HG03066 (cell line): Measurements from ENCODE around the gene RBMX2.
"Not testable (repeated sequence)": the region's sequence is repeated elsewhere in the genome, so short reads cannot be mapped to it uniquely, and the experiment has no call there.

Source experiments
- ATAC-seq: cut with Tn5 transposase; IDR thresholded peaks from one replicate; pipeline ENCODE4 v1.9.1; 2021; ENCODE audit warnings: low read depth; ENCODE audit not compliant: unreplicated experiment

Gene RBMX2, protein sequence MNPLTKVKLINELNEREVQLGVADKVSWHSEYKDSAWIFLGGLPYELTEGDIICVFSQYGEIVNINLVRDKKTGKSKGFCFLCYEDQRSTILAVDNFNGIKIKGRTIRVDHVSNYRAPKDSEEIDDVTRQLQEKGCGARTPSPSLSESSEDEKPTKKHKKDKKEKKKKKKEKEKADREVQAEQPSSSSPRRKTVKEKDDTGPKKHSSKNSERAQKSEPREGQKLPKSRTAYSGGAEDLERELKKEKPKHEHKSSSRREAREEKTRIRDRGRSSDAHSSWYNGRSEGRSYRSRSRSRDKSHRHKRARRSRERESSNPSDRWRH

DNA sequence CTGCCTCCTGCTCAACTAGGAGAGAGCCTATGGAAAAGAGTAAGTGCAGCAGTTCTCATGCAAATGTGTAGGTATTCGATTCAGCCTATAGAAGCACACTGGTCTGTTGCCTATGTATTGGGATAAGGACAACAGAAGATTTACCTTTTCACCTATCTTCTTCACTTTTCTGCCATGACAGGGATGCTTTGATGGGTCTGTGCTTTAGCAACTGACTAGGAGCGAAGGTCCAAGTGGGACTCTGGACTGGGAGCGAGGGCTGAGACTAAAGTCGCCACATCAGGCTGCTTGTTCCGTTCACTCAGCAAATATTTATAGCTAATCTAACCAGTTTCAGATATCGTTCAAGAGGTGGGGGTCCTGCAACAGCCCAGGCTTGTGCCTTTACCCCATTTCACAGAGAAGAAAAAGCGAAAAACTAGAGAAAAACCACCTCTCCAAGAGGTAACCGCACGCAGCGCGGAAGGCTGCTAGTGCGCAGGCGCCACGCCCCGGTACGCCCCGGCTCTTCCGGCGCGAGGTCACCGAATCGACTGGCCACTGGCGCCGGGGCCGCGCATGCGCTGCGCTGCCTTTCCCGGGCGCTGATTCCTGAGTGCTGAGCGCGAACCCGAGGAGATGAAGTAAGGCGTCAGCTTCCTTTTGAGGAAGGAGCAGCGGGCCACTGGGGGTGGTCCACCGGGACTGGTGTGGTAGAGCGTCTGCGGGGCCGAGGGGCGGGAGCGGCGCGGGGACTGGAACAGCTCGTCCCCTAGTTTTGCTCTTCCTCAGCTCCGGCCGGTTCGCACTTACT, at the start of gene RBMX2:
RBMX2 (plus strand) TSS at position 573 of the 793 bp plus-strand sequence; CDS start at position 619, 46 bp downstream.
- ATAC-seq = peak; percentile 94

- not testable (repeated sequence) for ATAC-seq
Measured at GRCh38 chrX:130352050-130352449, 49.7 kb upstream of the RBMX2 start.

GRCh38 chrX:130376077-130376476, 25.7 kb upstream of the RBMX2 start:
- ATAC-seq = no peak

DNA sequence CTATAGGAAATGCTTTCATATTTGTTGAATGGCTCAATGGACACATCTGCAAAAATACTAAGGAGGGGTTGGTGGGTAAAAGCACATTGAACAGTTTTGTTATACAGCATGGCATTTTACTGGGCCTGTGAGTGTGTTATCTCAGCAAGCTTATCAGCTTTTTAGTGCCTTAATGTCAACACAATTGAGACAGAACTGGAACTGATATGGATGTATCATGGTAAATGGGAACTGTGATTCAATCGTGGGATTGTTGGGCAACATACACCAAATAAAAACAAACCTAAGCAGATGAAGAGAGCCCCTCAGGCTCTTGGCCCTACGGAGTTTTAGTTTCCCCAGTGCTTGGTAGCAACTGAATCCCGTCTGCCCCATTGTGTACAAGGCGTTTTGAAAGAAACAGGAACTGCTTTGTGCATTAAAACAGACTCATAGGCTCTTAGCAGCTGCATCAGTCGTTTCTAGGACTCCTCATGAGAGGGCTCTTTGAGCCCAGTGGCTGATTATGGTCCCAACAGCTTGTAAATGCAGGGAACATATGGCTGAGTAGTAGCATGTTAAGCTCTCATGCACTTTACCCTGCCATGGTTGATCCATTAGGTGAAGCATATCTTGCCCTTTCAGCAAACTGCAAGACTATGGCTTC, 23.6 kb upstream of the RBMX2 start:
- ATAC-seq = no peak

DNA sequence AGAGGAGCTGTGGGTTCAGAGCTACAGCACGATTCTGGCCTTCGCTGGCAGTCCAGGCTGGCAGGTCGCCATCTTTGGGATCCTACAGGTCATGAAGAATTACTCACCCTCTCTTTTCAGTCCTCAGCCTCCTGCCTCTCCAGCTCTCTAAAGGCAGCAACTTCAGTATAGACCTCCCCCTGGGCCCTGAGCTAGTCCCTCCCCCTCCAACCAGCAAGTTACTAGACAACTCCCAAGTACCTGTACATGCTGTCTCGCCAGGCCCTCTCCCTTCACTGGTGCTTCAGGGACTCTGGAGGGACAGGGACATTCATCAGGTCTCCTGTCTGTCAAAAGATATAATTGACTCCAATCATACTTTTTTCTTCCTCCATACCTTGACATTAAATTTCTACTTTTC, 16.3 kb upstream of the RBMX2 start, which contains the start of gene GPR119:
GPR119 (minus strand) TSS at position 155 of the 400 bp plus-strand sequence. CDS start 227 bp downstream, outside the sequence.
- ATAC-seq = no peak

DNA sequence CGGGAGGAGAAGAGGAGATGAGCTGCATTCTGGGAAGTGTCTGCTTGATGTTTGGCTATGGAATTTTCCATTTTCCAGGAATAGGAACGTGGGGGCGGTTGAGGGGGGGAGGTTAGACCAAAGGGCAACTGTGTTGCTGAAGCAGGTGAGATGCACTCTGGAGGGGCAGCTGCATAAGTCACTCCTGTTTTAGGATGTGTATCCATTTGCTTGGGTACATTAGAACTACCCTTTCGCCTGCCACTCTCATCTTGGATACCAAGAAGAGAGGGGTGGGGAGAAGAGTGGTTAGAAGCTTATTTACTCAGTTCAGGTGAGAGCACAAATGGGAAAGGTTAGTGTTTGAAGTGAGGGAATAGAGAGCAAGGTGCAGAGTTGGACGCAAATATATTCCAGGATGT, 15.4 kb upstream of the RBMX2 start:
- ATAC-seq = no peak

GRCh38 chrX:130393451-130394074, 8.2 kb upstream of the RBMX2 start:
- ATAC-seq = no peak

DNA sequence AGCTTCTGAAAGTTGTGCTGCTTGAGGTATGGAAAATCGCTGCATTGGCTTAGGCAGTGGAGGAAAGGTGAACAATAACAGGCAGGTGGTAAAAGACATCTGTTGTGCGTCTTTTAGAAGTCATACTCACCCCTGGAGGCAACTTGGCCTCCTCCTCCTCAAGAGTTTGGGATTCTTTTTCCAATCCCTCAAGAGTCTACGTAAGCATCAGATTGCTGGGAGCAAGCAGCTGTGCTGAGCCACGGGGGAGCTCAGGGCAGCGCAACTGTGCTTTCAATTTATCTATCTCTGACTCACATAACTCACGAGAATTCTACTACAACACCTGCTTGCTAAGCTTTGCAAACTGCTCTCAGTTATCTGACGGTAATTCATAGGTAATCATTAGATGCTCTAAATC, 6.4 kb upstream of the RBMX2 start:
- ATAC-seq = no peak

DNA sequence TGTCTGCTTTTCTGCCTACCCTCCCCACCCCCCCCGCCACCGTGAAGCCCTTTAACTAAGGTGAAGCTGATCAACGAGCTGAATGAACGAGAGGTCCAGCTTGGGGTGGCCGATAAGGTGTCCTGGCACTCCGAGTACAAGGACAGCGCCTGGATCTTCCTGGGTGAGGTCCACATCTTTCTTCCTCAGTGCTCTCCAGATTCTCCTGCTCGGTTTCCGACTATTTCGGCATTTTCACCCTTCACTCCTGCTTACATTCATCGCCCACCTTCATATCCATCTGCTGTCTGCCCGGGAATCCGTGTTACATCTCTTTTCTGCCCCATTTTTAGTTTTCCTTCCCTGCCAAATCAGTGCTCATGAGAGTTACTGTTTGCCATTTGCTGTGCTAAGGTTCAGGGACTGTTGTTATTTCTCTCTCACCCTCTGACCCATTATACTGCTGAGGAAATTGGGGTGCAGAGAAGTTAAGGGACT, 459 bp downstream of the RBMX2 start:
- ATAC-seq = no peak

- ATAC-seq = no peak
Measured at GRCh38 chrX:130413415-130413814, 11.6 kb downstream of the RBMX2 start.

- no peak for ATAC-seq
Measured at GRCh38 chrX:130414800-130415199, 13.0 kb downstream of the RBMX2 start.

GRCh38 chrX:130415201-130415600, 13.4 kb downstream of the RBMX2 start:
- ATAC-seq = no peak

DNA sequence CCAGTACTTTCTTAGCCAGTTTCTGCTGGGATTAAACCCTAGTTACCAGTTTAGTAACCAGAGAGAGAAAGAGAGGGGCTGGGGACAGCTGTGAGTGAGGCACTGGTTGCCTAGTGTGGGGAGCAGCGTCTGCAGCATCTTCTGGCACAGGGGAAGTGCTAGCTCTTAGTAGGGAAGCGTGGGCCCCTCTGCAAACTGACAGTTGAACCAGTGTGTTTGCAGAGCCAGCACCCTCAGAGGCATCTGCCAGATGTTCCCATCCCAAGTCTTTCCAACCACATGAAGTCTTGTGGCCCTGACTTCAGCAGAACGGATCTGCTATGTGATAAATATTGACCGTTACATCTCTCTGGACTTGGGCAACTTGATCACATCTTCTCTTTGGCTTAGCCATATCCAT, 15.0 kb downstream of the RBMX2 start:
- no peak for ATAC-seq

DNA sequence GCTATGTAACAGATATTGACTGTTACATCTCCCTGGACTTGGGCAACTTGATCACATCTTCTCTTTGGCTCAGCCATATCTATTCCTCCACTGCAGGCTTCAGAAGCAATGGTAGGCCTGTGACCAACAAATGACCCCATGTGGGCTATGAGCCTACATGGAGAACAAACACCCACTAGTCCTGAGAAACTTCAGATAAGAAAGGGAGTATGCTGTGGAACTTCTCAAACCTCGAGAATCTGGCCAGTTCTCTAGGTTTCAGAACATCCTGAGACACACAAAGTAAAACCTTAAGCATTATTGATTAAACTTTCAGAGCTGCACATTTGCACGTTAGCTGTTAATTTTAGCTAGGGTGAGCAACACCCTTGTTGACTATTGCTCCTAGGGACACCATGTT, 16.3 kb downstream of the RBMX2 start:
- peak; percentile 49 for ATAC-seq

DNA sequence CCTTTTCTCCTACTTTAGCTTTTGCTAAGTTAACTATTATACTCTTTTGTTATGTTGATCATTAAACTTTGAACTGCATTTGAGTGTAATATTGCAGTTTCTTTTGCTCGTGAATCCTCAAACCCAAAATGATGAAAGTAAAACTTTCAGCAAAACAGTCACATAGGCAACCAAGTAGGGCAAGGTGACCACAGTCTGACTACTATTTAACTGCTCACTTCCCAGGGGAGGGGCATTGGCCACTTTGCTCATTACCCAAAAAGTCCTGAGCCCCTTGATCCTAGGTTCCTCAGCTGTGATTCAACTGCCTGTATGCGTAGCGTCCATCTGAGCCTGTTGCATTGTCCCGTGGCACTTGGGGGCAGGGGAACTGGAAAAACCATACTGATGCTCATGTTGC, 17.0 kb downstream of the RBMX2 start:
- ATAC-seq = peak; percentile 35

- ATAC-seq = peak; percentile 54
Measured at GRCh38 chrX:130419263-130419662, 17.5 kb downstream of the RBMX2 start.

DNA sequence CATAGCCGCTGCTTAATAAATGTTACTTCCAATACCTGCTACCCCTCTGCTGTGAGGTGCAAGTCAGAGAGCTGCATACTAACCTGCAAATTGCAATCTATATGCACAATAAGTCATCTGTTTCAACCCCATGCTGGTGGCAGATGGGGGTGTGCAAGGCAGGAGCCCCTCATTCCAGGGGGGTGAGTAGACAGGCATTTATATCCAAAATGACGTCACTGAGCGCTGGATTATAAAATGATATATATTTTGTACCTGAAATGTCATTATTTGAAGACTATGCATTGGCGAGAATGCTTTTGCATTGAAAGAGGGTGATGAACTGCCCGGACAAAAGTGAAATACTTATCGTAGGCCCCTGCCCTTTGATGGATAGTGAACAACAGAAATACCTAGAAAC, 24.7 kb downstream of the RBMX2 start:
- ATAC-seq = no peak

DNA sequence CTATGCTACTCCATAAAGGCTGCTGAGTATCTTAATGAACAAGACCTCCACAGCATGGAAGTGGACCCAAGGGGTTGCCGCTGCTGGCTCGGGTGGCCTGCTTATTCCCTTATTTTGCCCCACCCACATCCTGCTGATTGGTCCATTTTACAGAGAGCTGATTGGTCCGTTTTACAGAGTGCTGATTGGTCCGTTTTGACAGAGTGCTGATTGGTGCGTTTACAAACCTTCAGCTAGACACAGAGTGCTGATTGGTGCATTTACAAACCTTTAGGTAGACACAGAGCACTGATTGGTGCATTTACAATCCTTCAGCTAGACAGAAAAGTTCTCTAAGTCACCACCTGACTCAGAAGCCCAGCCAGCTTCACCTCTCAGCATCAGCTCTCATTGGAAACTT, 27.4 kb downstream of the RBMX2 start:
- ATAC-seq = not testable (repeated sequence)

DNA sequence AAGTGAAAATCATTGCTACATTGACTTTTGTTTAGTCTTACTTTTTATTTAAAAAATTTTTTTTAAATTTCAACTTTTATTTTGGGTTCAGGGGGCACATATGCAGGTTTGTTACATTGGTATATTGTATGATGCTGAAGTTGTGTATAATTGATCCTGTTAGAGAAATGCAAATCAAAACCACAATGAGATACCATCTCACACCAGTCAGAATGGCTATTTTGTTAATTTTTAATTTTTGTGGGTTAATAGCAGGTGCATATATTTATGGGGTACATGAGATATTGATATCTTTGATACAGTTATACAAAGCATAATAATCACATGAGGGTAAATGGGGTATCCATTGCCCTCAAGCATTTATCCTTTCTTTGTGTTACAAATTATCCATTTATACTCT, 34.1 kb downstream of the RBMX2 start:
- ATAC-seq = no peak

DNA sequence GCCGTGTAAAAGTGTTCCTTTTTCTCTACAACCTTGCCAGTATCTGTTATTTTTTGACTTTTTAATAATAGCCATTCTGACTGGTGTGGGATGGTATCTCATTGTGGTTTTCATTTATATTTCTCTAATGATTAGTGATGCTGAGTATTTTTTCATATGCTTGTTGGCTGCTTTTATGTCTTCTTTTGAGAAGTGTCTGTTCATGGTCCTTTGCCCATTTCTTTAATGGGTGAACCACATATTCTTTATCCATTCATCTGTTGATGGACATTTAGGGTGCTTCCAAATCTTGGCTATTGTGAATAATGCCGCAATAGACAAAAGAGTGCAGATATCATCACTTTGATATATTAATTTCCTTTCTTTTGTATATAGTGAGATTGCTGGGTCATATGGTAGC, 36.2 kb downstream of the RBMX2 start:
- ATAC-seq = not testable (repeated sequence)

GRCh38 chrX:130443875-130444274, 42.1 kb downstream of the RBMX2 start:
- no peak for ATAC-seq
